Measurements from ENCODE around the gene EFCAB11. TPM values are rescaled to one million over a fixed set of nuclear protein-coding genes. Genes with fewer than 3 reads are reported as not detected.

EFCAB11 gene
- total RNA-seq, 2 donors from 2014 or later, result 5.8 to 7.7 TPM

DNA sequence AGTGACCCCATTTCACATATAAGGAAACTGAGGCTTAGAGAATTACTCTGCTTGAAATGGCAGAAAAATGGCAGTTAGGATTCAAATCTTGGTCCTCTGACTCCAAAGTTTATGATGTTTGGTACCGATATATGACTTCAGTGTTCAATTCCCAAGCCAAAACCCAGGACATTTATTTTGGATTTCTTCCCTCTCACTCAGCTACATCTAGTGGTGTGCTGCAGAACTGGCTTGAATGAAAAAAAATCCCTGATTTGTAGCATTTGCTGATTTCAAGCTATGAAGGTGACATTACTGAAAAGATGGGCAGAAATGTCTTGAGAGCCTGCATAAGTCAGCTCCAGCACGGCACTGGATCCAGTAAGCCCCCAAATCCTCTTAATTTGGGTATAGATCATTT is 106.4 kb downstream of the EFCAB11 start:
- intact Hi-C loops (cut with DNase I, micrococcal nuclease), result no loop called here
- ATAC-seq (no peak), DNase-seq (no peak)

DNA sequence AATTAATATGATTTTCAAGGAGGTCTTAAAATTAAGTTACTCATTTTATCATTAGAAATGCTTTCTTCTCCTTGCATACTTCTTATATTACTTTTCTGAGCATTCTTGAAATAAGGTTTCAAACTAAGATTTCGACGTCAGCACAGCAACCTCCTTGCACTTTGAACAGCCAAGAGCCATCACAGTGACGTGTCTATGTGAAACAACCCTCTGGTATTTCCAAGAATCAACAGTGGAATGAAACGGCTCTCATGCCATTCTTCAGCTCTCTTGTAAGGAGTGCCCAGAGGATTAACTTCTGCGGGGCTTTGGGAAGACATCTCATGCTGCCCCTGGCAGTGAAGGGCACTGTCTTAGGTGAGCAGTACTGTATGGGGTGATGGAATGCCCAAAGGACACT is 109.2 kb downstream of the EFCAB11 start:
- no peak for ATAC-seq

DNA sequence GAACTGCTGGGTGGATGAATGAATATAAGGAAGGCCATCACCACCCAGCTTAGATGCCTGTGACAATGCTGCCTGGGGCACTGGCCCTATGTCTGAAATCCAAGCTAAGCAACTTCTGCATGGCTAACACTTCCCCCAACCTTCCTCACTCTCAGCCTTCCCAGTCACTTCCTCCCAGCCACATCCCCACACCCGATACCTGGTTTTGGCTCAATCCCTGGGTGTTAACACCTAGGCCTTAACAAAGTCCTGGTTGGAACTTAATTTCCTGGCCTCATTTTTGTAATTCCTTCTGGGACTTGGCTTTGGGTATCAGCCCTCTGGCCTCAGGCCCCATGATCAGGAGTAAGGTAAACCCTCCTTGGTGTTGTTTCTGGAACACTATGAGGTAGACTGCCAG is 110.0 kb downstream of the EFCAB11 start:
- DNase-seq (no peak), ATAC-seq (no peak)
- intact Hi-C loops (cut with DNase I, micrococcal nuclease), result no loop called here

More for the DNA sequence above, 109.2 kb downstream of the EFCAB11 start:
- no peak for DNase-seq
- intact Hi-C loops (cut with DNase I, micrococcal nuclease), result no loop called here

DNA sequence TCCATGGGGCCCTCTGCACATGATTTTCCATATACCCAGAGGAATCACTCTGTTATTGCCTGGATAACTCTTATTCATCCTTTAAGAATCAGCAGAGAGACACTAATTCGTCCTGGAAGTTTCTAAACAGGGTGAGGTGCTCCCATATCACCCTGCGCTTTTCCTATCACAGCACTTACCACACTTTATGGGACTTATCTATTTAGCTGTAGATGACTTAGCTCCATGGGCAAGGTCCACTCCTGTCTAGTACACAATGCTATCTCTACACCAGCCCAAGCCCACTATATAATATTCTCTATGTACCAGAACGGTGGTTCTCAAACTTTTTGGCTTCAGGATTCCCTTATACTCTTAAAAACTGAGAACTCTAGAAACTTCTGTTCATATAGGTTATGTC is 111.7 kb downstream of the EFCAB11 start:
- DNase-seq, result no peak
- intact Hi-C loops (cut with DNase I, micrococcal nuclease), result no loop called here
- peak; percentile 100 for ATAC-seq

DNA sequence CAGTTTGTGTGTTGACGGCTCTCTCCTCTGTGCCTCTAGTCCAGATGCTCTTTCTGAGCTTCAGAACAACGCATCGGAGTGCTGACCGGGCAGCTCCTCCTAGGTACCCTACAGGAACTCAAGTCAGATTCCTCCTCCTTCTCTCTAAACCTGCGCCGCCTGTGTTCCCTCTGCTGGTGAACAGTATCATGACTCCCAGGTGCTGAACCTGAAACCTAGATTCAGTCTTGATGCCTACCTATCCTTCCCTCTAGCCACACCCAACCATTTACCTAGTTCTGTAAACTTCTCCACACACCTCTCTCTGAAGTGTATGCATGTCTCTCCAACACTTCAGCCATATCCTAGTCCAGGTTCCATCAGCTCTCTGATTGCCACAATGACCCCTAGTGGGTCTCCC is 112.7 kb downstream of the EFCAB11 start:
- no peak for DNase-seq
- peak; percentile 81 for ATAC-seq
- intact Hi-C loops (cut with DNase I, micrococcal nuclease), result no loop called here

DNA sequence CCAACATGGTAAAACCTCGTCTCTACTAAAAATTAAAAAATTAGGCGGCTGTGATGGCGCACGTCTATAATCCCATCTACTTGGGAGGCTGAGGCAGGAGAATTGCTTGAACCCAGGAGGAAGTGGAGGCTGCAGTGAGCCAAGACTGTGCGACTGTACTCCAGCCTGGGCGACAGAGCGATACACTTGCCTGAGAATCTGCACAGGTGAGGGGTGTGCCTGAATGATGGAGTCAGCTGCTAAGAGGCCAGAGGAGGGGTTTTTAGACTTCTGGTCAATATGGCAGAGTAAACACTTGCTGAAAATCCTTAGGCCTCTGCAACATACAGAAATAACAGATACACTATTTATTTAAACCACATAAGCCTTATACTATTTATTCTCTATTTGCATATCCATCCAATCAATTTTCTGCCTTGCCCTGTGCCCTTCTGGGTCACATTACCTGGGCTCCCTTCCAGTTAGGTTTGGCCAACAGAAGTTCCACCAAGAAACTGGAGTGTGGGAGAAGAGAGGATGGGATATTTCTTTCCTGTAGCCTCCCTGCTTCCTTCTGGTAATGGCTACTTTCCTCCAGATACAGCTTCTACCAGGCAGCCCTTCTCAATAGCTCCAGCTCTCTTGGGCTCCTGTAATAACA is 117.6 kb downstream of the EFCAB11 start:
- no peak for DNase-seq
- intact Hi-C loops (cut with DNase I, micrococcal nuclease), result no loop called here
- ATAC-seq, result no peak

DNA sequence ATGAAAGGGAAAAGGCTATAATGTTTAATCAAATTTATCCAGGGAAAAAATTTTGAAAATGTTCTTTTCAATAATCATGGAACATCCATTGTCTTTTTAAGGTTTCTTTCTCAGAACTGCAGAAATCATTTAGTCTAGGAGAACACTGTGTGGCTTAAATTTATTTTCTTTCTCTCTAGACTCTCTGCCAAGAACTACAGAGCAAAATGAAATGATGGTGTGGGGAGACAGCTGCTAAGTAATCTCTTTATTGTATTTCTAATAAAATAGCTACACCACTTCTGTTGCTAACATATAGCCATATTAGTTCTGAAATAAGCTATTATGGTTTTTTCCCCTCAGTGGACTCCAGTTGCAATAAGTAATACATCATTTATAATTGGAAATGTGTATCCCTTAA is 120.9 kb downstream of the EFCAB11 start:
- DNase-seq, result no peak
- intact Hi-C loops (cut with DNase I, micrococcal nuclease), result no loop called here
- no peak for ATAC-seq

DNA sequence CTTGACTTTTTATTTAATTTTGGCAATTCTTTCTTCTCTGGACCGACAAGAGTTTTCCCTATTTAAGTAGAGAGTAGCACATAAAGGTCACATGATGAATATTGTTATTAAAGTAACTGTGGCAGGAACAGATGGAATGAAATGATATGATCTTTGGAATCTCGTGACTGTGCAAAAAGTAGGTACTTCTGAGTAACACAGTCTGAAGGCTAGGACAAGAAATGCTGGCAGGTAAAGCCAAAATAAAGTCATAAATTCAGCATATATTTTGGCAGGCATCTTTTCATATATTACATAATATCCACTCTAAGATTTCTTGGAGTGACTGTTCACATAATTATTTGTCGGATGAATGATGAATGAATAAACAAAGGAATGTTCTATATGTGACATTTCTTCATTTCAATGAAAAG is 121.4 kb downstream of the EFCAB11 start:
- ATAC-seq (no peak), DNase-seq (no peak)
- intact Hi-C loops (cut with DNase I, micrococcal nuclease), result no loop called here

DNA sequence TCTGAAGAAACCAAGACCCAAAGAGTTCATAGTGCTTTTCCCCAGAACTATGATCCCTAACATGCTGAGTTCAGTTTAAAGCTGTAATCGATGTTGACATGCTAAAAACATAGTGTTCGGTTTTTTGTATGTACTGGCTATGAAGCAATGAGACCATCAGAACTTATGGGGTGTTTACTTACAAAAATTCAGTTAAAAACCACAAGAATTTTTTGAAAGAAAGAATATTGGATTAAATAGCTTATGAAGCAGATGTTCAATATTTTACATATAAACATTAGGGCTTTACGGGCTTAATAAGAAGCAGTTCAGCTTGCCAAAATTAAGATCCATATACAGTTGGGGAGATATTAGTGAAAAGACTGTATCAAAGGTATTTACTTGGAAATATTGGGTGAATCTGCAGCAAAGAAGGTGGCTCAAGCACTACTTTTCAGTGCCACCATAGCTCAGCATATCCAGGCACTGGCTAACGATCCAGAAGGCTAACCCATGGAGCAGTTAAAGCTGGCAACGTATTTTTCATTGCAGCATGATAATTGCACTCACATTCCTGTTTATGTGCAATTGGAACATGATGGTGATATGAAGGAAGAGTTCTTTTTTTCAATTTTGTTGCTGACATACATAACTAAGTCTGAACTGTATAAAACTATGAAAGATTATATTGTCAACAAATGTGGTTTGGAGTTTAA is 125.9 kb downstream of the EFCAB11 start:
- ATAC-seq (no peak), DNase-seq (no peak)
- intact Hi-C loops (cut with DNase I, micrococcal nuclease), result no loop called here

DNA sequence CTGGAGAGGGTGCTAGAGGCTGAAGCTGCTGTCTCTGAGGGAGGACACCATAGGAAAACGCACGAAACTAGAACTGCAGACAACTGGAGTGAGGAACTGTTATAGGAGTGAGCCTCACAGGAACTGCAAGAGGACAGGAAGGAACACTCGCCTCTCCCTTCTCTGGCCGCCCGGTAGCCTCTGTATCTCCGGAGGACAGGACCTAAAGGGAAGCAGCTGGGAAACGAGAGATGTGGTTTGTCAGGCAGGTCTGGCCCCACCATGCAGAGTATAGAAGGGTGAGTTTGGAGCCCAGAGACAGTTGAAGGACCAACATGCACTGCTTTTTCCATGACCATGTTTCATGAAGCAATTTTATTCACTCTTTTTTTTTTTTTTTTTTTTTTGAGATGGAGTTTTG is 127.3 kb downstream of the EFCAB11 start:
- intact Hi-C loops (cut with DNase I, micrococcal nuclease), result no loop called here
- DNase-seq (no peak), ATAC-seq (no peak)

DNA sequence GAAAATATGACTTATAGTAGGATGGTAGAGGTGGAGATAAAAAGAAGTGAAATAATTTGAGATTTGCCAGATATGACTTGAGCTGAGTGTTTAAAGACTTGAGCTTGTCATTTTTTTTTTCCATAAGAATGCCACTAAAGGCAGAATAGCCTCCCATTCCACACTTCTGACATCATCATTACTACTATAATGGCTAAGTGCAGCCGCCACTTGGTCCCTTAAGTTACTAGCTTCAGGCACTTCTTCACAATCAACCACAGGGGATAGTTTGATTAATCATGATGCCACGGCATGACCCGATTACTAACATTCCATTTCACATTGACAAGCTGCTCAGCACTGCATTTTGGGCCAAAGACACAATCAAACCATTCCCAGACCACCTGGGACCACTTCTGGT is 127.9 kb downstream of the EFCAB11 start:
- DNase-seq (no peak), ATAC-seq (no peak)
- intact Hi-C loops (cut with DNase I, micrococcal nuclease), result no loop called here

DNA sequence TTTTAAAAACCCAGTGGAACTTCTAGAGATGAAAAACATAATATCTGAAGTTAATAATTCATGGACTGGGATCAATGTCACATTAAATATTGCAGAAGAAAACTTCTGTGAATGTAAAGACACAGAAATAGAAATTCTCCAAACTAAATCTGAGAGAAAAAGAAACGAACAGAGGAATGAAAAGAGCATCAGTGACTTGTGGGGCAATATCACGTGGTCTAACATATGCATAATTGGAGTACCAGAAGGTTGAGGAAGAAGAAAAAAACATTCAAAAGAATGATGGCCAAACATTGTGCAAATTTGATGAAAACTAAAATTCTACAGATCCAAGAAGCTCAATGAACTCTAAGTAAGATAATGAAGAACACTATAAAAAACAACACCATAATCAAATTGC is 130.8 kb downstream of the EFCAB11 start:
- no peak for DNase-seq
- ATAC-seq, result no peak
- intact Hi-C loops (cut with DNase I, micrococcal nuclease), result no loop called here

DNA sequence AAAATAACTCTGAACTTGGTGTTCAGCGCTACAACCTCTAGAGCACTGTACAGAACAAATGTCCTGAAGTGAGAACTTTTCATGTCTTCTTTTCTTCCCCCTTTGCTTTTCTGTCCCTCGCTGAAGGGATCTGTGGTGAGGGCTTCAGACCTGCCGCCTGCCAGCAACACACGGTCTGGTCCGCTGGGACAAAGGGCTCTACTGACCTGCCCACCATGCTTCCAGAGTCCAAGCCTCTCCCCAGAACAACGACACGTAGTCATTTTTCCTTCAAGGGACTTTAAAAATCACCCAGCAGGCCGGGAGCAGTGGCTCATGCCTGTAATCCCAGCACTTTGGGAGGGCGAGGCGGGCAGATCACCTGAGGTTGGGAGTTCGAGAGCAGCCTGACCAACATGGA is 140.4 kb downstream of the EFCAB11 start:
- ATAC-seq (no peak), DNase-seq (no peak)
- intact Hi-C loops (cut with DNase I, micrococcal nuclease), result no loop called here

DNA sequence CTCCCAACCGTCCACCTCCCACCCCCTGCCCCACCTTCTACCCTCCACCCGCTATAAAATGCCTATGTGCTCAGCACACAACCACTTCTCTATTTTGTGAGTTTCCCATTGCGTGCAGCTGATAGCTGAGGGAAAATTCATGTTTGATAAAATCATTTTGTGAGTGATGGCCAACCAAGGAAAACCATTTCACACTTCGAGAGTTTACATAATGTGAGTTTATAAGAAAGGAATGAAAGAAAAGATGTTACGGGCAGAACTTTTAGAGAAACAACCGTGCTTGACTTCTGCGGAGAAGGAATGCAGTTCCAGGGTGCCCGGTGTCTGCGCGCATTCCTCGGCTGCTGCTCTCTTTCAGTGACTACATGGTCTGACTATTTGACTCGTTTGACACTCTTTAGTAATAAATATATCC is 140.9 kb downstream of the EFCAB11 start:
- intact Hi-C loops (cut with DNase I, micrococcal nuclease), result no loop called here
- no peak for DNase-seq
- ATAC-seq, result no peak

DNA sequence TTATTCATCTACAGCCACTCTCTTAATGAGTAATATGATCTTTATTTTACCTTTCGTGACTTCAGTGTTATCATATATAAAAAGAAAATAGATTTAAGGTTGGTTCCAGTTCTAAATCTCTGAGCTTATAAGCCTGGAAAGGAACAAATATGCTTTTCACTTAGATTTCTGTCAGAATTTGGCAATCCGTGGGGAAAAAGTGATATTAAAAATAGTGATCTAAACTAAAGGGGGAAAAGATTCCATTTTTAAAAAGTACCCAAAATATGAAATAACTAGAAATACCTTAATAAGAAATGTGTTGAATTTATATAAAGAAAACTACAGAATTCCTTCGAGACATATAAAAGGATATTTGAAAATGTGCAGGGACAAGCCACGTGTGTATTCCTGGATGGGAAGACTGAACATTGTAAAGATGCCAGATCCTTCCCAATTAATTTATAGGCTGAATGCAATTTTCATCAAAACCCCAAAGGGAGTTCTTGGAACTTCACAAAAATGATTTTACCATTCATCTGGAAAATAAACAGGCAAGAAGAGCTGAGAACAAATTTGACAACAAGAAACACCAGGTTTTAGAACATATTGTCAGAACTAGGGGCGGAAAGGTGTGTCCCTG is 142.5 kb downstream of the EFCAB11 start:
- ATAC-seq (no peak), DNase-seq (no peak)
- intact Hi-C loops (cut with DNase I, micrococcal nuclease), result no loop called here

DNA sequence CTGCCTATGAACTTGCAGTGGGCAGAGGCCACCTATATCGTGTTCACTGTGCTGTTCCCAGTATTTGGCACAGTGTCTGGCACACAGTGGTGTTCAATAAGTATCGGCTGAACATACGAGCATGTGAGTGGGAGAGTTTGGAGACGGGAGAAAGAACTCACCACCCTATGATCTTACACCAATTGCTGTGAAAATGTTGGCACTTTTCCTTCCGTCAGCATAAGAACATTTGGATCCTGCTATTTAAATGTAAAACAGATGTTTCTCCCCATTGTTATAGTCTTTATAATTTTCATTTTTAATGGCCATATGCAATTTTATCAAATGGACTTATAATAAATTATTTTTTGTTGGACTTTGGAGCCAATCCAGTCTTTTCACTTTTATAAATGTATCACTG is 144.4 kb downstream of the EFCAB11 start:
- DNase-seq (no peak), ATAC-seq (no peak)
- intact Hi-C loops (cut with DNase I, micrococcal nuclease), result no loop called here

DNA sequence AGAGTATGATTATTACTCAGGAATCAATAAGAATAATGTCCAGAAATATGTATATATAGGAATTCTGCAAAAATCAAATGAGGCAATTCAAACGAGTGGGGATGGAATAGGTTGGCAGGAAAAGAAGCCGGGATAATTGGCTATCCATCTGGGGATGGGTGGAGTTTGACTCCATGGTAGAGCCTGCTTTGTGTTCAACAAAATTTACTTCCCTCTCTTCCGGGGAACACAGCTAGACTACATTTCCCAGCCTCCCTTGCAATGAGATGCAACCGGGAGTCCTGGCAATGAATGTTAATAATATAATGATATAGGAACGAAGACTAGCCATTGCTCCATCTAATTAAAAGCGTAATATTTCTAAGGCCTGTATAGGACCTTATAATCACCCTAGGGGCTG is 146.6 kb downstream of the EFCAB11 start:
- DNase-seq, result no peak
- ATAC-seq, result no peak
- intact Hi-C loops (cut with DNase I, micrococcal nuclease), result no loop called here

DNA sequence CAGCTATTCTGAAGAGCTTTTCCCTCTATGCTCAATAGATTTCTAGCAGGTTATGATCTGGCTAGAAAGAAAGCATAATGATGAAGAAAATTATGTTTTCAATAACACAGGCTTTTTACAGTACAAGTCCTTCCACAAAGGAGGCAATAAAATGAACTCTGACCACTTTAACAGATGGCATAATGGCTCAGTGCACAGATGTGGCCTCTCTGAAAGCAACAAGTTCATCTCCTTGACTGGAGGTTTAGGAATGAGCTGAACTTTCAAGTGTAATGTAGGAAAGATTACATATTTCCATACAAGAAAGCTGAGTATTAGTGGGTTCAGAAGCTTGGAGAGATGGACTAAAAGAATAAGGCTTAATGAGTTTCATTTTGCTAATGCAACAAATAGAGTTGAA is 147.4 kb downstream of the EFCAB11 start:
- ATAC-seq (peak; percentile 34), DNase-seq (no peak)
- intact Hi-C loops (cut with DNase I, micrococcal nuclease), result no loop called here

DNA sequence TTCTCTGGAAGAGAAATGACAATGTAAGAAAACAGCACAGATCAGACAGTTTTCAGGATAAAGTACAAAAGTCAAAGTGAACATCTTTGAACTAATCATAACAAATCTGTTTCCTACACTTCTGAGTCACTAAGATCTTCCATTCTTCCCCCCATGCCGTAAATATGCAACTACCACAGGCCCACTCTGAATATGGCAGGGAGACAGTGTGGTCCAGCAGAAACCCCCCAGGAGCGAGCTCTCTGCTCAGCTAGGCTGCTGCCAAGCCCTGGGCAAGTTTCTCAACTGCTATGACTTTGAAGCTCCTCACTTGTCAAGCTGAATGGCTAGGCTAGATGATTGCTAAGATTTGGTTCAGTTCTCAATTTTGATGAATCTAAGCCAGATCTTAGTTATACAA is 148.1 kb downstream of the EFCAB11 start:
- intact Hi-C loops (cut with DNase I, micrococcal nuclease), result no loop called here
- no peak for ATAC-seq
- DNase-seq, result no peak

DNA sequence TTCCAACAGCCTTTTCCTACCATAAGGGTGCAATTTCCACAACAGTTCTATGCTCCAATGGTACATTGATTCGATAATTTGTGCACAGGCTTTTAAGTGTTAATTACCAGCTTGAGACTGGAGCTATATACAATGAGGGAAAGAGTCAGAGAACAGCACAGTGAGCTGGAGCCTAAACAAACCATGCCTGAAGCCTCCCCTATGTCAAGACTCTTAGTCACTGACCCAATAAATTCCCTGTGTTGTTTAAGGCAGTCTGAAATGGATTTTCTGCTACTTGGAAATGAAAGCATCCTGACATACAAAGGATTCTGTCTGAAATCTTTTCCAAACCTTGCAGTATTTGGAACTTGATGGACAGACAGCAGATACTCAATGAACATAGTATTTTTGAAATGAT is 149.0 kb downstream of the EFCAB11 start:
- intact Hi-C loops (cut with DNase I, micrococcal nuclease), result no loop called here
- DNase-seq, result no peak
- ATAC-seq, result no peak

DNA sequence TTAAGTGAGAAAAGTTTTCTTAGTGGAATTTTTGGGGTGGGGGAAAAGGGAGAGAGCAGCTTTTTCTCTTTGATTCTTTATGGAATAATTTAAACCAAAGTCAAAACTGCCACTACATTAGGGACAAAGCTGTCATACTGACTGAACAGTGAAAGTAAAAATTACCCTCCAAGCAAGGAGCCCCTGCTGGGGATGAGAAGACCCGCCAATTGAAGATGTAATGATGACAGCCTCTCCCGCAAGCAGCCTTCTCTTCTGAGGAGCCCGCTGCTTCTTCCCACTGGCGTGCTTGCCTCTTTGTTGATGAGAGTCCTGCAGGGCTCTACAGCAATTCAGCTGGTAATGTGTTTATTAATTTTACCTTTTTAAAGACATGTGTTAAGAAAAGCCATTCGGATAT is 151.0 kb downstream of the EFCAB11 start:
- ATAC-seq (no peak), DNase-seq (no peak)
- intact Hi-C loops (cut with DNase I, micrococcal nuclease), result no loop called here

Data from left colon (tissue), 2 donors.